GM19372 (cell line): Measurements from ENCODE around the gene PPP2R2B.
A peak's percentile ranks its signal among the peaks of the same experiment; 100 is the strongest.
"Not testable (repeated sequence)": the region's sequence is repeated elsewhere in the genome, so short reads cannot be mapped to it uniquely, and the experiment has no call there.

ENCODE experiments used
- ATAC-seq: cut with Tn5 transposase; IDR thresholded peaks from one replicate; pipeline ENCODE4 v1.9.1; 2021; ENCODE audit warnings: mild to moderate bottlenecking, low read depth, moderate library complexity; ENCODE audit not compliant: unreplicated experiment

Gene PPP2R2B

DNA sequence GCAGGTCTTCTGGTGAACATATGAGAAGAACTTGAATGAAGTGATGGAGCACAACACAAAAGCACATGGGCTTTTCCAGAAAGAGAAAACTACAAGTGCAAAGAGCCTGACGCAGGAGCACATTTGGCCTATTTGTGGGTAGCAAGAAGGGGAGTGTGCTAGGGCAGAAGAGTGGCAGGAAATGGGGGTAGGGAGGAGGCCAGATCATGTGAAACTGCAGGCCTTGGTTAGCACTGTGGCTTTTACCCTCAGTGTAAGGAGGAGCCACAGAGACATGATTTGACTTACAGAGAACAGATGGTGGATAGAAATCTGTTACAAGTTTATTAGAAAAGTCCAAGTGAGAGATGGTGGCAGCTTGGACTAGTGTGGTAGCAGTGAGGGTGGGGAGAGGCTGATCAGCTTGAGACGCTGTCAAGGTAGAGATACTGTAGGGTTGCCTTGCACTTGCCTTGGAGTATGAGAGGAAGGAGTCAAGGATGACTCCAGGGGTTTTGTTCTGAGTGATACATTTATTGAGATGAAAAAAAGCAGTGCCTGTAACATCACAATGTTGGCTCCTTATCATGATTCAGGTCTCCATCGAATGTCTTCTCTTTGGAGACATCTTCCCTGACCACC lies 126.7 kb downstream of the PPP2R2B start:
- ATAC-seq: peak; percentile 99

DNA sequence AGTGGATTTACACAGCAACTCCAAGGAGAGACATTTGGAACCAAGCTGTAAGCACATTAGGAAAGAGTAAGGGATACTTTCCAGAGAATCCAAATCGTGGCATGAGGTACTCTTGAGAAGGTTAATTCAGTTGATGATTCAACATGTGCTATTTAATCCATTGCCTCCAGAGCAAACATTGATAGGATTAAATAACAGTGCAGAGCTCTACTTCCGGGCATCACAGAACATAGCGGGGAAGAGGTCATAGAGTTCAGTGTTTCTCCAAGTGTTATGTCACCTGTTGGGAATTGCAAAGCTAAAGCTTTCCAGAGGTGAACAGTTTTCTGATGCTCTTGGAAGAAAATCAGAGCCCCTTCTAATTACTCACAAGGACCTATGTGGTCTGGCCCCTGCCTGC lies 127.5 kb downstream of the PPP2R2B start:
- no peak for ATAC-seq

- no peak for ATAC-seq
These were observed 130.0 kb downstream of the PPP2R2B start for GRCh38 chr5:146748533-146748932.

DNA sequence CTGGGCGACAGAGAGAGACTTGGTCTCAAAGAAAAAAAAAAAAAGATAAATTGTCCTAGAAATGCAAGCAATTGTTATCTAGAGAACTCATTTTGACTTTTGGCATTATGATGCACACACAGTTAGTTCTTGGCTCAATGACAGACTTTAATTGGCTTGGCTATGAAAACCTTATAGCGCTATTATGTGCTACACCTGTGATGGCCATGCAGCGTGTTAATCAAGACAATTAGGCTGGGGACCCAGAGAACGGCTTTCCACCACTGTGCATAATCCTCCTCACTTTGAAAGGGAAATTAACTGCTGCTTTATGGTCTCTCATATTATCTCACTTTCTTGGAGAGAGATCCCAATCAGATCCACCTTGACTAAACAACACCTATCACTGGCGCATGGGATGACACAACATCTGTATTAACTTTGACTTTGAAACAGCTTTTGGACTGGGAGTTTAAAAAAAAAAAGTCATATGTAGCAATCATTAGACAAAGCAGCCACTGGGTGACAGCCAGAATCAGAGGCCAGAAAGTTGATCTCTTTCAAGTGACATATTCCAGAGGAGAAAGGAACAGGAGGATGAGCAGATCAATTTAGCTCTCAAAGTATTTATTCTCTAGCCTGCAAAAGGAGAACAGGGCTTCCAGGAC lies 132.5 kb downstream of the PPP2R2B start:
- no peak for ATAC-seq

- ATAC-seq: no peak
These were observed 134.3 kb downstream of the PPP2R2B start for GRCh38 chr5:146744068-146744745.

DNA sequence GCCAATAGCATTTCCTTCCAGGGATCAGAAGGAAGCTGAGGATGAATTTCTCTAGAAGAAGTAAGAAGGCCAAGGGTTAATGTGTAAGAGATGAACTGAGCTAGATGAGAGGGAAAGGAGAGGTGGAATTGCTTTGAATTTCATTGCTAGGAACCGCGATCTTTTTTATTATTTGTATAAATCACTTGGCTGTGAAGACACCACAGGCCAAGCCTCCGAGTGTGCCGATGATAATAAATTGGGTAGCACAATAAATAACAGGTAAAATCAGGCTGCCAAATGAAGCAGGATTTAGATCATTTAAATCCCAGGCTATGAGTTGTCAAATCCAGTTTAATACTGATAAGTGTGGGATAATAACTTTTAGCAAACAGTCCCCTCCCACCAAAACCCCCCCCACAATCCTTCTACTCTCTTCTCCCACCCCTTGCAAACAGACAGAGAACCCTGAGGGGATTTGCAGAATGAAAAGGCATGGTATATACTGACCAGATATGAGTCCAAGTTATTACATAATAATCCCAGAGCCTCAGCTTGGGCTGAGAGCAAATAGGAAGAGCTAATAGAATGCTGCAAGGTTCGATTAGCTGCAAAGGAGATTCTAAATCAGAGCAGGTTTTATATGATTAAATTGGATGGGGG lies 143.5 kb downstream of the PPP2R2B start:
- ATAC-seq: no peak

GRCh38 chr5:146732962-146733361 lies 145.6 kb downstream of the PPP2R2B start:
- ATAC-seq: no peak

DNA sequence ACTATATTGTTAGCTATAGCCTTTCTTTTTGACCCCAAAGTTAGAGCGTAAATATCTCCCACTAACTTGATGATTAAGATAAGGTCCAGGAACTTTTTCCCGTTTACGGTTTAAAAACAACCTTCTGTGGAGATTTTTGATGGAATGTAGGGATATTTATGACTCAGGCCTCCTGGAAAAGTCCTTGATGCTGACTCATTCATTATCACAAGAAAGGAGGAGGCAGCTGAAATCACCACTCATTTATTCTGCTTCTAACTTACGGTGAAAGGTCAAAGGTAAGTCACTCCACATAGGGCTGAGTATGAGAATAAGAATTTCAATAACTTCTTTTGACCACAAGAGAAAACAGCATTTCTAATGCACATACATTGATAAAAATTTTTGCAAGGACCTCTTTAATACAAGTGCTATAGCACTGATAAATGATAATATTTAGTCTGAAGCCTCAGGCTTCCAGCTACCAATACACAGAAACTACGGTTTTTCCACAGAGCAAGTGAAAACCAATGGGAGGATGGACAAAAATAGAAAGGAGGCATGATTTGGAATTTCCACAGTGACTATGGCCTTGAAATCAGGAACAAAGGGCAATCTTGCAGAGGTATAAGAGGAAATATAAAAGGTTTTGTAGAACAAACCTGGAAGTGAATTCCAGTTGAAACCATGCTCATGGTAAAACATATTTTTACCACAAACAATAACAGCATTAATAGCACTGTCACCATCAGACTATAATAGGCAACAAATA lies 146.5 kb downstream of the PPP2R2B start:
- ATAC-seq: no peak

DNA sequence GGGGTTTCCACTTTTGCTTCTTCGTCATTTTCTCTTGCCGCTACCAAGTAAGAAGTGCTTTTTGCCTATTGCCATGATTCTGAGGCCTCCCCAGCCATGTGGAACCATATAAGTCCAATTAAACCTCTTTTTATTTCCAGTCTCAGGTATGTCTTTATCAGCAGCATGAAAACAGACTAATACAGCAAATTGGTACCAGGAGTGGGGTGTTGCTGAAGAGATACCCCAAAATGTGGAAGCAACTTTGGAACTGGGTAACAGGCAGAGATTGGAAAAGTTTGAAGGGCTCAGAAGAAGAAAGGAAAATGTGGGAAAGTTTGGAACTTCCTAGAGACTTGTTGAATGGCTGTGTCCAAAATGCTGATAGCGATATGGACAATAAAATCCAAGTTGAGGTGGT lies 149.8 kb downstream of the PPP2R2B start:
- not testable (repeated sequence) for ATAC-seq

GRCh38 chr5:146726891-146727290 lies 151.7 kb downstream of the PPP2R2B start:
- ATAC-seq: no peak

GRCh38 chr5:146726020-146726419 lies 152.5 kb downstream of the PPP2R2B start:
- ATAC-seq: no peak

GRCh38 chr5:146725025-146725424 lies 153.5 kb downstream of the PPP2R2B start:
- no peak for ATAC-seq

DNA sequence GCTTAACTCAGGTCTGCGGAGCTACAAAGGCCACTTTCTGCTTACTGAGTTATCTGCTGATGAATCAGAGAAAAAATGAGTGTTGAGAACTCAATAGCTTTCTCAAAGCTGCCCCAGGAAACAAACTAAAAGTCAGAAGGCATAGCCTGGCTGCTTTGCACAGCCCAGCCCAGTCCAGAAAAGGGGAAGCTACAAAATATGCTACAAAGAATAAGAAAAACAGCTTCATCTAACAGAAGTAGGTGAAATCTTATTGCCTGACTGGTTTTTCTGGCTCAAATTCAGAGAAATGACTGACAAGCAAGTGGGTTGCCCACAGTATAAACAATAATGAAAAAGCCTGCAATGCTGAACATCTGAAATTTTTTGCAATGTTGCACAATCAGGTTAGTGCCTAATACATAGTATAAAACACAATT lies 156.2 kb downstream of the PPP2R2B start:
- no peak for ATAC-seq

GRCh38 chr5:146721073-146721815 lies 157.3 kb downstream of the PPP2R2B start:
- ATAC-seq: no peak

DNA sequence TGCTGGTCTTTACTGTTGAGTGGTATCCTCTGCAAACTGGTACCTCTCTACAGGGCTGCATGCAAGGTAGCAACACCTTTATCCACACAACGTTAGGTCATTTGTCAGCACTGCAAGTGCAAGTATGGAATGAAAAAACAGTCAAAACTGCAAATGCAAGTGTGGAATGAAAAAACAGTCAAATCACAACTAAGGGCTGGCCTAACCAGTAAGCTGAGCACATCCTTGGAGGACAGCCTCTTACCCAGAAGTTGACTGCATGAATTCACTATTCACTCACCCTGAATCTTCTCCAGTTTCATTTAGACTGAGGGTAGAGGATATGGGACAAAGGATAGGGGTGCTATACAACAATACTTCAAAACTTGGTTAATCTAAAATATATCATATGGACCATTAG lies 158.4 kb downstream of the PPP2R2B start:
- no peak for ATAC-seq

DNA sequence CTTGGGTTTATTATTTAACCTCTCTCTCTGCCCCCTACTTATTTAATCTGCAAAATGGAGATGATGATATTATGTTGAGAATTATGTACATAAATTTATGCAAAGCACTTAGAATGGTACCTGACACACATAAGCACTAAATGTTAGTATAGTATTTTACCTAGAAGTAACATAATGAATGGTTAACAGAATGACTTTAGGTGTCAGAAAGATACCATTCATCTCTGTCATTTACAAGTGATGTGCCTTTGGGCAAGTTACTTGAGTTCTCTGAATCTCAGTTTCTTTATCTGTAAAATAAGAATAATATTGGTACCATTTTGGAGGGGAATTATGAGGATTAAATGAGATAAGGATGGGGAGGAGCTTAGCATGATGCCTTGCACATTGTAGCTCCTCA lies 159.4 kb downstream of the PPP2R2B start:
- ATAC-seq: no peak

GRCh38 chr5:146718609-146719008 lies 159.9 kb downstream of the PPP2R2B start:
- no peak for ATAC-seq

DNA sequence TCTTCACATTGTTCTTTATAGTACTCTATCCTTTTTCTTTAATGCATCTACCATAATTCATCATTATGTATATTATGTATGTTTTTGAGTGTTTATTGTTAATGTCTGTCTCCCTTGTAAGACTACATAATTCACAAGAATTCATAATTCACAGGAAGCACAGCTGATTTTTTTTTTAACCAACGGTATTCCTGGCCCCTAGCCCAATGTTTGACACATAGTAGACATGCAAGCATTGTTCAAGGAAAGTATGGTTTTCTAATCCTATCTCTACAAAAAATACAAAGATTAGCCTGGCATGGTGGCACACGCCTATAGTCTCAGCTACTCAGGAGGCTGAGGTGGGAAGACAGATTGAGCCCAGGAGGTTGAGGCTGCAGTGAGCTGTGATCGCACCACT lies 160.6 kb downstream of the PPP2R2B start:
- ATAC-seq: no peak

- ATAC-seq: no peak
These were observed 161.9 kb downstream of the PPP2R2B start for GRCh38 chr5:146716636-146717035.

DNA sequence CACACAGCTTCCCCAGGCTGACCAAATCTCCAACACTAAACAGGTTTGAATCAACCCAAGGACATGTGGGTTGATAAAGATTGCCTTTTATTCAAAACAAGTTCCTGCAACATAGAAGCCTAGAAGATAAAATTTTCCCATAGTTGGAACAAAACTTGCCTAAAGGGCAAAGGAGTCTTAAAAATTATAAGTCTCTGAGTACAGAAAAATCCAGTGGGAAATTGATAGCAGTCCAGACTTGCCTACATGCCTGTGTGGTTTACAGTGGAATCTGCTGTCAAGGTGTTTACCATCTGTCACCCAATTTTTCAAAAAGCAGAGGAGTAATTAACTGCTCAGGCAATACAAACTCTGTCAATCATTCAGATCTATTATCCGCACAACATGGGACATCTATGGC lies 168.2 kb downstream of the PPP2R2B start:
- no peak for ATAC-seq
